A549 (cell line): ENCODE data around the gene PTGR2. TPM values are rescaled to one million over a fixed set of nuclear protein-coding genes. Genes with fewer than 3 reads are reported as not detected.

Source experiments
- BHLHE40 ChIP-seq: IDR thresholded peaks from 2 replicates; pipeline ENCODE4 v1.6.1; 2012; ENCODE audit warnings: low read depth, low read length, inconsistent platforms
- CBX2 ChIP-seq: fragments of 200-600 bp; sonication (generic); IDR thresholded peaks from 2 replicates; pipeline ENCODE4 v1.6.1; 2016; ENCODE audit warnings: low read depth, mild to moderate bottlenecking, borderline replicate concordance
- CEBPB ChIP-seq, 2 experiments: fragments of >200 bp in 1 of 2; sonication (Bioruptor Twin) in 1 of 2; formaldehyde crosslinking in 1 of 2; IDR thresholded peaks; 2 replicates each; pipeline ENCODE4 v1.6.1; 2012 to 2016
- CHD2 ChIP-seq: fragments of 150-350 bp; IDR thresholded peaks from 2 replicates; pipeline ENCODE4 v1.6.1; 2014; ENCODE audit warnings: low read length; ENCODE audit not compliant: partially characterized antibody
- EHMT2 ChIP-seq: fragments of 200-600 bp; sonication (generic); IDR thresholded peaks from 2 replicates; pipeline ENCODE4 v1.6.1; 2016; ENCODE audit warnings: antibody characterized with exemption, low read depth, mild to moderate bottlenecking, moderate library complexity
- EP300 ChIP-seq, 2 experiments: fragments of >200 bp; sonication (Bioruptor Twin); formaldehyde crosslinking; IDR thresholded peaks; 2 replicates in 1 of 2; 3 replicates in 1 of 2; pipeline ENCODE4 v1.6.1; 2016 to 2017
- FOSL2 ChIP-seq, 2 experiments: fragments of 450-650 bp in 1 of 2; fragments of >200 bp in 1 of 2; sonication (Bioruptor Twin) in 1 of 2; formaldehyde crosslinking; IDR thresholded peaks; 2 replicates each; pipeline versions ENCODE4 v1.5.0 to v1.6.1; 2016 to 2020; ENCODE audit warnings: mild to moderate bottlenecking in 1 of 2, moderate library complexity in 1 of 2
- FOXS1 ChIP-seq: fragments of 250-450 bp; sonication (Bioruptor Pico); IDR thresholded peaks from 2 replicates; pipeline ENCODE4 v1.5.0; 2020; ENCODE audit warnings: mild to moderate bottlenecking, moderate library complexity
- HEYL ChIP-seq: fragments of 250-450 bp; sonication (Bioruptor Pico); IDR thresholded peaks from 2 replicates; pipeline ENCODE4 v1.8.0; 2021; ENCODE audit warnings: mild to moderate bottlenecking, moderate library complexity
- HOXA7 ChIP-seq: fragments of 250-450 bp; sonication (Bioruptor Pico); IDR thresholded peaks from 2 replicates; pipeline ENCODE4 v1.5.0; 2020; ENCODE audit warnings: mild to moderate bottlenecking, moderate library complexity
- HOXB13 ChIP-seq: fragments of 250-450 bp; sonication (Bioruptor Pico); IDR thresholded peaks from 2 replicates; pipeline ENCODE4 v1.5.0; 2020; ENCODE audit warnings: low read depth, mild to moderate bottlenecking, moderate library complexity
- KDM5A ChIP-seq: fragments of 200-600 bp; sonication (generic); IDR thresholded peaks from 2 replicates; pipeline ENCODE4 v1.6.1; 2016; ENCODE audit warnings: antibody characterized with exemption, mild to moderate bottlenecking
- MAFK ChIP-seq: fragments of 450-650 bp; IDR thresholded peaks from 2 replicates; pipeline ENCODE4 v1.6.1; 2014; ENCODE audit not compliant: partially characterized antibody
- MAZ ChIP-seq: fragments of 150-350 bp; IDR thresholded peaks from 2 replicates; pipeline ENCODE4 v1.6.1; 2014; ENCODE audit warnings: antibody characterized with exemption, low read depth, low read length, borderline replicate concordance
- MYC ChIP-seq: IDR thresholded peaks from 2 replicates; pipeline ENCODE4 v1.6.1; 2012; ENCODE audit warnings: mild to moderate bottlenecking, inconsistent platforms, low read length, improper control_type of control experiment, borderline replicate concordance
- NPAS2 ChIP-seq: fragments of 250-450 bp; sonication (Bioruptor Pico); IDR thresholded peaks from 2 replicates; pipeline ENCODE4 v1.8.0; 2022; ENCODE audit warnings: mild to moderate bottlenecking, moderate library complexity, borderline replicate concordance
- PHF8 ChIP-seq: fragments of 200-600 bp; sonication (generic); IDR thresholded peaks from 2 replicates; pipeline ENCODE4 v1.6.1; 2016; ENCODE audit warnings: low read depth, mild to moderate bottlenecking, antibody characterized with exemption, moderate library complexity, borderline replicate concordance
- POLR2AphosphoS2 ChIP-seq: conservative IDR thresholded peaks from 2 replicates; pipeline ENCODE4 v1.6.1; 2012; ENCODE audit warnings: low read length, improper control_type of control experiment, inconsistent platforms
- RARB ChIP-seq: fragments of 250-450 bp; sonication (Bioruptor Pico); IDR thresholded peaks from 2 replicates; pipeline ENCODE4 v1.8.0; 2021; ENCODE audit warnings: mild to moderate bottlenecking, moderate library complexity
- RNF2 ChIP-seq: fragments of 200-600 bp; sonication (generic); IDR thresholded peaks from 2 replicates; pipeline ENCODE4 v1.6.1; 2016; ENCODE audit warnings: low read depth, mild to moderate bottlenecking, antibody characterized with exemption, moderate library complexity, borderline replicate concordance
- TP53 ChIP-seq: fragments of 250-450 bp; sonication (Bioruptor Pico); IDR thresholded peaks from 2 replicates; pipeline ENCODE4 v1.5.0; 2021; ENCODE audit warnings: mild to moderate bottlenecking, moderate library complexity
- ZFP36 ChIP-seq: fragments of 450-650 bp; IDR thresholded peaks from 2 replicates; pipeline ENCODE4 v1.6.1; 2014; ENCODE audit warnings: borderline replicate concordance; ENCODE audit not compliant: partially characterized antibody
- polyA plus RNA-seq, 4 experiments: library from polyadenylated mRNA; depleted of rRNA in 3 of 4; stranded (reverse); fragments of >200 nt; fragmentation: RNase III in 1 of 4; extraction: RNeasy Plus Mini Kit Qiagen cat#74134 plus additional on column Dnase treatment in 1 of 4; gene quantifications; 2 replicates in 3 of 4; 3 replicates in 1 of 4; pipeline ENCODE4 v1.2.3, GENCODE V29; 2011 to 2017
- TF ChIP-seq, protein P1 (sequence below): fragments of 250-450 bp; sonication (Bioruptor Pico); IDR thresholded peaks from 2 replicates; pipeline ENCODE4 v1.5.0; 2020; ENCODE audit warnings: low read depth, mild to moderate bottlenecking, moderate library complexity
- TF ChIP-seq, protein P2 (sequence below): IDR thresholded peaks from 2 replicates; pipeline ENCODE4 v1.6.1; 2012; ENCODE audit warnings: low read depth, borderline replicate concordance
- TF ChIP-seq, protein P3 (sequence below): fragments of 250-450 bp; sonication (Bioruptor Pico); IDR thresholded peaks from 2 replicates; pipeline ENCODE4 v1.5.0; 2021; ENCODE audit warnings: mild to moderate bottlenecking, moderate library complexity, borderline replicate concordance
- TF ChIP-seq, protein P4 (sequence below): fragments of >200 bp; sonication (Bioruptor Twin); formaldehyde crosslinking; IDR thresholded peaks from 2 replicates; pipeline ENCODE4 v1.6.1; 2016

Gene PTGR2
- polyA plus RNA-seq, 2 of the 4 experiments (the other 2 are of a cell fraction): 13.5 to 30.5 TPM

DNA sequence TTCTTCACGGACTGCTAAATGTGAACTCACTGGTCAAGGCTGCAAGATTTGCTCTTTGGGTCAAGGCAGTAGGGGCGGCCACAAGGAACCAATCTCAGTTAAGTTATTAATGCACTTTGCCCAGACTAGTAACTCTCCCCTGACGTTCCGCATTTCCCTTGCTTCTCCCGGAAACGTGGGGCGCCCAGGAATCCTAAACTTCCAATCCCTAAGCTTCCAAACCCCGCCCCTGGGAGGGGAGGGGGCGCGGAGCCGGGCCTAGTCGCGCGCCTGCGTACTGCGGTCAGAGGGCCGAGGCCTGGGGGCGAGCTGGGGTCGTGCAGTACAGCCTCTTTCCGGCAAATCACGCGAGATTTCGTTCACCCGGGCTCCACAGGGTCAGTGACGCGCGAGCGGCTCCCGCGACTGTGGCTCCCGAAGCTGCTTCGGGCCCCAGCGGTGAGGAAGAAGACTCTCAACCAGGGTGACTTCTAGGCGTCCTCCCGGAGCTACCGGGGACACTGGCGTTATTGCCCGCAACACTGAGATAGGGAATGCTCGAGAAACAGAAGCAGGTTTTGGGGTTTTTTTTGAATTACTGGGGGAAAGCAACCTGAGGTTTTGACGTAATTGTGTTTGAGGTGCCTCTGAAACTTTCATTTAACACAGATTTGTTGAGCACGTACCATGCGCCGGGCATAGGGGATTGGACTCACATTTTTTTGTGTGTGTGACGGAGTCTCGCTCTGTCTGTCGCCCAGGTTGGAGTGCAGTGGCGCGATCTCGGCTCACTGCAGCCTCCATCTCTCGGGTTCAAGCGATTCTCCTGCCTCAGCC is at the start of gene PTGR2 (continued):
- peak; percentile 69; the same call in 1 of the 2 replicates for TF ChIP-seq PHF8
- TF ChIP-seq POLR2AphosphoS2: no peak
- TF ChIP-seq RARB (CRISPR knock-in tag): no peak
- TF ChIP-seq TP53 (CRISPR knock-in tag): no peak
- no peak for TF ChIP-seq KDM5A
- TF ChIP-seq BHLHE40: no peak
- TF ChIP-seq, protein P1, sequence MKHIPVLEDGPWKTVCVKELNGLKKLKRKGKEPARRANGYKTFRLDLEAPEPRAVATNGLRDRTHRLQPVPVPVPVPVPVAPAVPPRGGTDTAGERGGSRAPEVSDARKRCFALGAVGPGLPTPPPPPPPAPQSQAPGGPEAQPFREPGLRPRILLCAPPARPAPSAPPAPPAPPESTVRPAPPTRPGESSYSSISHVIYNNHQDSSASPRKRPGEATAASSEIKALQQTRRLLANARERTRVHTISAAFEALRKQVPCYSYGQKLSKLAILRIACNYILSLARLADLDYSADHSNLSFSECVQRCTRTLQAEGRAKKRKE (CRISPR knock-in tag): no peak
- no peak for TF ChIP-seq EHMT2
- 0 out of 2 replicates have a peak, but pooled peaks have one; percentile 29 for TF ChIP-seq HOXB13
- TF ChIP-seq MYC: no peak
- no peak for TF ChIP-seq CEBPB (IDR thresholded peaks at IDR 0.05)
- TF ChIP-seq HOXA7 (CRISPR knock-in tag): no peak; the same call in 1 of the 2 replicates
- no peak for TF ChIP-seq FOXS1 (CRISPR knock-in tag)
- peak; percentile 95 for TF ChIP-seq MAZ
- TF ChIP-seq, protein P2, sequence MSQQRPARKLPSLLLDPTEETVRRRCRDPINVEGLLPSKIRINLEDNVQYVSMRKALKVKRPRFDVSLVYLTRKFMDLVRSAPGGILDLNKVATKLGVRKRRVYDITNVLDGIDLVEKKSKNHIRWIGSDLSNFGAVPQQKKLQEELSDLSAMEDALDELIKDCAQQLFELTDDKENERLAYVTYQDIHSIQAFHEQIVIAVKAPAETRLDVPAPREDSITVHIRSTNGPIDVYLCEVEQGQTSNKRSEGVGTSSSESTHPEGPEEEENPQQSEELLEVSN: peak; percentile 61; the same call in 1 of the 2 replicates
- peak; percentile 1 for TF ChIP-seq ZFP36
- TF ChIP-seq, protein P3, sequence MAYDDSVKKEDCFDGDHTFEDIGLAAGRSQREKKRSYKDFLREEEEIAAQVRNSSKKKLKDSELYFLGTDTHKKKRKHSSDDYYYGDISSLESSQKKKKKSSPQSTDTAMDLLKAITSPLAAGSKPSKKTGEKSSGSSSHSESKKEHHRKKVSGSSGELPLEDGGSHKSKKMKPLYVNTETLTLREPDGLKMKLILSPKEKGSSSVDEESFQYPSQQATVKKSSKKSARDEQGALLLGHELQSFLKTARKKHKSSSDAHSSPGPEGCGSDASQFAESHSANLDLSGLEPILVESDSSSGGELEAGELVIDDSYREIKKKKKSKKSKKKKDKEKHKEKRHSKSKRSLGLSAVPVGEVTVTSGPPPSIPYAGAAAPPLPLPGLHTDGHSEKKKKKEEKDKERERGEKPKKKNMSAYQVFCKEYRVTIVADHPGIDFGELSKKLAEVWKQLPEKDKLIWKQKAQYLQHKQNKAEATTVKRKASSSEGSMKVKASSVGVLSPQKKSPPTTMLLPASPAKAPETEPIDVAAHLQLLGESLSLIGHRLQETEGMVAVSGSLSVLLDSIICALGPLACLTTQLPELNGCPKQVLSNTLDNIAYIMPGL: no peak
- no peak for TF ChIP-seq CBX2
- TF ChIP-seq FOSL2 (IDR thresholded peaks at IDR 0.05): no peak
- TF ChIP-seq FOSL2 (CRISPR knock-in tag; IDR thresholded peaks at IDR 0.05): no peak
- TF ChIP-seq HEYL (CRISPR knock-in tag): no peak
- TF ChIP-seq, protein P4, sequence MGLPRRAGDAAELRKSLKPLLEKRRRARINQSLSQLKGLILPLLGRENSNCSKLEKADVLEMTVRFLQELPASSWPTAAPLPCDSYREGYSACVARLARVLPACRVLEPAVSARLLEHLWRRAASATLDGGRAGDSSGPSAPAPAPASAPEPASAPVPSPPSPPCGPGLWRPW: no peak
- TF ChIP-seq EP300 (IDR thresholded peaks at IDR 0.05): no peak
- TF ChIP-seq RNF2: no peak
- TF ChIP-seq NPAS2: no peak
- peak; percentile 91 for TF ChIP-seq CHD2
- no peak for TF ChIP-seq MAFK
- TF ChIP-seq, all 56 proteins: peak for 18
